ENCODE data around the gene SCYGR7. TPM values are rescaled to one million over a fixed set of nuclear protein-coding genes. Genes with fewer than 3 reads are reported as not detected.
A peak's percentile ranks its signal among the peaks of the same experiment; 100 is the strongest.

SCYGR7 gene
- total and polyA plus RNA-seq, 2 of the 13 experiments (the other 11 are each of a cell fraction or from before 2014, with no cell fraction given), result not detected

GRCh38 chr2:227766373-227766883 lies 38.3 kb downstream of the SCYGR7 start (continued):
- TF ChIP-seq SNAPC5 (CRISPR knock-in tag; IDR thresholded peaks at IDR 0.05; ENCODE audit: borderline replicate concordance) (0 out of 2 replicates have a peak, but pooled peaks have one; percentile 61), ZNF704 (CRISPR knock-in tag; IDR thresholded peaks at IDR 0.05; ENCODE audit: borderline replicate concordance) (no peak), ZNF124 (CRISPR knock-in tag; IDR thresholded peaks at IDR 0.05) (peak; percentile 58; the same call in 1 of the 2 replicates), HDAC2 (CRISPR knock-in tag; IDR thresholded peaks at IDR 0.05) (peak; percentile 53; the same call in 1 of the 2 replicates), ZNF792 (CRISPR knock-in tag; IDR thresholded peaks at IDR 0.05) (peak; percentile 65; the same call in 1 of the 2 replicates), ONECUT2 (CRISPR knock-in tag; IDR thresholded peaks at IDR 0.05) (no peak), ZNF382 (CRISPR knock-in tag; IDR thresholded peaks at IDR 0.05; ENCODE audit: borderline replicate concordance) (no peak), SKI (IDR thresholded peaks at IDR 0.05; ENCODE audit: partially characterized antibody) (no peak), ZNF512B (CRISPR knock-in tag; IDR thresholded peaks at IDR 0.05; ENCODE audit: borderline replicate concordance) (no peak; the same call in 1 of the 2 replicates), ZNF235 (CRISPR knock-in tag; IDR thresholded peaks at IDR 0.05; ENCODE audit: borderline replicate concordance) (no peak), ZNF256 (CRISPR knock-in tag; conservative IDR thresholded peaks at IDR 0.05) (no peak), ARID3A (IDR thresholded peaks at IDR 0.05; ENCODE audit: low read depth, low read length) (no peak), IRF2 (CRISPR knock-in tag; IDR thresholded peaks at IDR 0.05) (no peak), HOXD1 (CRISPR knock-in tag; IDR thresholded peaks at IDR 0.05) (no peak), ZNF17 (CRISPR knock-in tag; IDR thresholded peaks at IDR 0.05) (no peak), REST (IDR thresholded peaks at IDR 0.05; ENCODE audit: borderline replicate concordance in 1 of 2, low read depth in 1 of 2, low read length in 2 of 2) (no peak), SP1 (IDR thresholded peaks at IDR 0.05) (no peak), SP1 (CRISPR knock-in tag; IDR thresholded peaks at IDR 0.05) (no peak), ZNF75D (CRISPR knock-in tag; IDR thresholded peaks at IDR 0.05; ENCODE audit: borderline replicate concordance) (no peak)
